ENCODE data around the gene BLOC1S1.

BLOC1S1 gene

DNA sequence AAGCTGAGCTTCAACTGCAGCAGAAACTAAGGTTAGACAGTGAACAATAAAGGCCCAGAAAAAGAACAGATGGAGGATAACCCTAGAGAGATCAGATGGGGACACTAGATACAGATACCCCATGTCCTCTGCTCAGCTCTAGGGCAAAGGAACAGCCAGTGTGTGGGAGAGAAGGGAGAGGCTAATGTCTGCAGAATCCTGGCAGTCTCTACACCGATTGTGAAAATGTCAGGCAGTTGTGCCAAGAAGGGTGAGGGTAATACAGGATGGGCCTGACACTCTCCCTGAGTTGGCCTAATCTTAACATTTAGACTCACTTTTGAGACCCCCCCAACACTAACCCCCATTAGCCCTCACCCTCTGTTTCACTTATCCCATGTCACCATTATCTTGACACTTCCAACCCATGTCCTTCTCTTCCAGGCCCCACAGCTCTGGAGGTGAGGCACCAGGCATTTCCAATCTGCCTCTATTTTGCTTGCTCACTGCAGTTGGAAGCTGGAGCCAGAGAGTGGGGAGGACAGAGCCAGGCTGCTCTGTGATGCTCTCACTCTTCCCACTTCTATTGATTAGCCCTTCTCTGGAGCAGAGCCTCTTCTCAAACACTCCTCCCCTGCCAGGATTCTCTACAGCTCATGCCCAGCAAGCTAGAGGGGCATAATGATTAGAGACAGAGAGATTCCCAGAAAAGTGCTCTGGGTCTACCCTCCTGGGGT is 3.0 kb upstream of the BLOC1S1 start:
- no peak for DNase-seq (ENCODE audit: low spot score)
- TF ChIP-seq, protein P1, sequence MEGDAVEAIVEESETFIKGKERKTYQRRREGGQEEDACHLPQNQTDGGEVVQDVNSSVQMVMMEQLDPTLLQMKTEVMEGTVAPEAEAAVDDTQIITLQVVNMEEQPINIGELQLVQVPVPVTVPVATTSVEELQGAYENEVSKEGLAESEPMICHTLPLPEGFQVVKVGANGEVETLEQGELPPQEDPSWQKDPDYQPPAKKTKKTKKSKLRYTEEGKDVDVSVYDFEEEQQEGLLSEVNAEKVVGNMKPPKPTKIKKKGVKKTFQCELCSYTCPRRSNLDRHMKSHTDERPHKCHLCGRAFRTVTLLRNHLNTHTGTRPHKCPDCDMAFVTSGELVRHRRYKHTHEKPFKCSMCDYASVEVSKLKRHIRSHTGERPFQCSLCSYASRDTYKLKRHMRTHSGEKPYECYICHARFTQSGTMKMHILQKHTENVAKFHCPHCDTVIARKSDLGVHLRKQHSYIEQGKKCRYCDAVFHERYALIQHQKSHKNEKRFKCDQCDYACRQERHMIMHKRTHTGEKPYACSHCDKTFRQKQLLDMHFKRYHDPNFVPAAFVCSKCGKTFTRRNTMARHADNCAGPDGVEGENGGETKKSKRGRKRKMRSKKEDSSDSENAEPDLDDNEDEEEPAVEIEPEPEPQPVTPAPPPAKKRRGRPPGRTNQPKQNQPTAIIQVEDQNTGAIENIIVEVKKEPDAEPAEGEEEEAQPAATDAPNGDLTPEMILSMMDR (IDR thresholded peaks at IDR 0.05; ENCODE audit: extremely low read depth, missing control alignments) = no peak

DNA sequence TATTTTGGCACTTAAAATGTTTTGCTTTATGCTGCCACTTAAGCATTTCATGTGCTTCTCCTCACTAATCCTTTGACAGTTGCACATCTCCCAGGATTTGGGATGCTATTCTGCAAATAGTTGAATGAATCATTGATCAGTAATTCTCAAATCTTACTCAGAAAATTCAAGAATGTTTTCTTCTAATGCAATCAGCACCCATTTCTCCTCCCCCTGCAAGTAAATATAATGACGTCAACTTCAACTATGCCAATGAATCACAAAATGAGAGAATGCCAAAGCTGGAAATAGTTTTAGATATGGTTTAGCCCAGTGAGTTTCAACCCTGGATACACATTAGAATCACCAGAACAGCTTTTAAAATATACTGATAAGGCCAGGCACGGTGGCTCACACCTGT is 2.1 kb upstream of the BLOC1S1 start:
- TF ChIP-seq, protein P1 (IDR thresholded peaks at IDR 0.05; ENCODE audit: extremely low read depth, missing control alignments) = no peak
- no peak for DNase-seq (ENCODE audit: low spot score)

DNA sequence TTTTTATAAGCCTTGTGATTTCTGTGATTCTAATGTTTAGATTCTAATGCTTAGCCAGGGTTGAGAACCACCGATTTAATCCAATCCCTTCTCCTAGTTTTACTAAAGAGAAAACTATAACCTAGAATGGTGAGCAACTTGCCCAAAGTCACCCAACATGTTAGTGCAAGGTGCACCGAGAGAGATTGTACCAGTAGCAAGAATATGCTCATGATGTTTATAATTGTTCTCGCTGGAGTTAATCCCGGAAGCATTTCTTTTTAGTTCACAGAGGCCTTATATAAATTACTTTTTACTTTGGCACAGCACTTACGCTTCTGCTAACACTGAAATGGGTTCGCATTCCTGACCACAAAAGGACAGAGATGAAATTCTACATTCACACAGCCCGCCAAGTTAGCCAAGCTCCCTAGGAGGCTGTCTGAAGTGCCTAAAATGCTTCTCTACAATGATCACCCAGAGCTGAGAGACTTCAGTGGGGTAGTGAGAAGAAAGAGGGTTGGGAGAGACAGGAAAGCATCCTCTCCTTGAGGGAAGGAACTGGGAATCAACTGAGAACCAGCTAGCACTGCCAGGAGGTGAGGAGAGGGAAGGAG is 579 bp upstream of the BLOC1S1 start:
- no peak for DNase-seq (ENCODE audit: low spot score)
- TF ChIP-seq, protein P1 (IDR thresholded peaks at IDR 0.05; ENCODE audit: extremely low read depth, missing control alignments) = no peak

DNA sequence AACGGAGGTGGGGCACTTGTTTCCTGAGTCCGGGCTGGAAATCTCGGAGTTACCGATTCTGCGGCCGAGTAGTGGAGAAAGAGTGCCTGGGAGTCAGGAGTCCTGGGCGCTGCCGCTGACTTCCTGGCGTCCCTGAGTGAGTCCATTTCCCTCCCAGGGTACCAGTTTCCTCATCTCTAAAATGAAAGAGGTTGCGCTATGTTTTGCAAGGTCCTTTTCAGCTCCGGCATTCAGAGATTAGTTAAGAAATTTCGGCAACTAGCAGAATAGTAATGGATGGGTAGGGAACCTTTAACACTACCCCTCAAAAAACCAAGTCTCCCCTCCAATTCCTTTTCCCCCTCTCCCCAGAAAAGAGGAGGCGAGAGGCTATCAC is 724 bp downstream of the BLOC1S1 start:
- TF ChIP-seq, protein P1 (IDR thresholded peaks at IDR 0.05; ENCODE audit: extremely low read depth, missing control alignments) = no peak
- no peak for DNase-seq (ENCODE audit: low spot score)

DNA sequence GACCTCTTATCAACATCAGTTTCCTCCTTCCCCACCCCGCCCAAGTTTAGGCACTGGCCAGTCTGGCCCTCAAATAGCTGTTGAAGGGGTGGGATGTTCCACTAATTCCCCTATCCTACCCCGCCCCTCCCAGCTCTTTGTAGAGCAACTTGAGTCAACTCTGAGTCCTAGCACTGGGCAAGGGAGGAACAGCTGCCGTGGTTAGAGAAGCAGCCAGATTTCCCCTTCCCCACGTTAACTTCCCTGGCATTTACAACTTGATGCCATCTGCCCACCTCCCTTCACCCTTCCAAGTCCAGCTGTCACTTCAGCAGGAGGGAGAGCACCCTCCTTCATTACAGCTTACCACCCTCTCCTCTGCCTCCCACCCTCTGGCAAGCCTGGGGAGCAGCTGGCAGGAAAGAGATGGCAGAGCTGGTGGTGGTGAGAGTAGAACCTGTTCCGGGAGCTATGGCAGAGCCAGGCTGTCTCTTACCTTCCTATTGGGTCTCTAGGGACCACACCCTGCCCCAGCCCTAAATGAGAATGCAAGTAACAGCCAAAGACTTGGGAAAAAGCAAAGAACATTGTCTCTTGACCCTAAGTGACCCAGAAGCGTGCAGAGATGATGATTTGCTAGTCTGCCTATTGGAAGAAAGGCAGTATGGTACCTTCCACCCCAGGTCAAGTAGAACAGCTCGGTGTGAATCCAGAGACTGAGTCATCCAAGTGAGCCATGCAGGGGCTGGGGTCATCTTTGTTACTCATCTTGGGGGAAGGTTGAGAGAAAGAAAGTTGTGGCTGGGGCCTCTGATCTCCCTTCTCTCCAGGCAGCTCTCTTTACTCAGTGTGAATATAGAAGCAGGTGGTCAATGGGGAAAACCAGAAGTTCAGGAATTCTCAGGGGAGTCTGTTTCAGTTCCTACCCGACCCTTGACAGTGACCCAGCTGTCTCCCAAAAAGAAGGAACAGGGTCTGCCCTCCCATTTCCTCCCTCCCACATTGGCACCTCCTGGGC is 1.5 kb downstream of the BLOC1S1 start:
- no peak for DNase-seq (ENCODE audit: low spot score)
- TF ChIP-seq, protein P1 (IDR thresholded peaks at IDR 0.05; ENCODE audit: extremely low read depth, missing control alignments) = no peak

DNA sequence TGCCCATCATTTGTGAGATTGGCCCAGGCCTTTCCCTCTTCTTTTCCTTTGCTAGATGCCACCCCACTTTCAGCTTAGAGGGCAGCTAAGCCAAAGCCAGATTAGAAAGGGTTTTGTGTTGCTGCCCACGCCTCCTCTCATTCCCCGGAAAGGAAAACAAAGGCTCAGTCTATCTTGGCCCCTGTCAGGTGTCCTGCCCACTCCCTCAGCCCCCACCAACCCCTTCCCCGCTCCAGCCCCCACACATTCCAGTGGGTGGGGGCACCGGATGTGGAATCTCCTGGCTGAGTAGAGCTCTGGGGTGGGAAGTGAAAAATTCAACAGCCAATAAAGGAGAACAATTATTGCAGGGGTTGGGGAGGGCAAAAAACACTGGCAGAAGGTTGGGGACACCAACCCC is 2.2 kb downstream of the BLOC1S1 start:
- no peak for DNase-seq (ENCODE audit: low spot score)
- TF ChIP-seq, protein P1 (IDR thresholded peaks at IDR 0.05; ENCODE audit: extremely low read depth, missing control alignments) = no peak
